GM21381 (cell line): ENCODE results near the gene ELF4.

ENCODE experiments used
- ATAC-seq: cut with Tn5 transposase; IDR thresholded peaks from one replicate; pipeline ENCODE4 v1.9.1; 2021; ENCODE audit warnings: mild to moderate bottlenecking, moderate library complexity; ENCODE audit not compliant: unreplicated experiment

ELF4 gene

DNA sequence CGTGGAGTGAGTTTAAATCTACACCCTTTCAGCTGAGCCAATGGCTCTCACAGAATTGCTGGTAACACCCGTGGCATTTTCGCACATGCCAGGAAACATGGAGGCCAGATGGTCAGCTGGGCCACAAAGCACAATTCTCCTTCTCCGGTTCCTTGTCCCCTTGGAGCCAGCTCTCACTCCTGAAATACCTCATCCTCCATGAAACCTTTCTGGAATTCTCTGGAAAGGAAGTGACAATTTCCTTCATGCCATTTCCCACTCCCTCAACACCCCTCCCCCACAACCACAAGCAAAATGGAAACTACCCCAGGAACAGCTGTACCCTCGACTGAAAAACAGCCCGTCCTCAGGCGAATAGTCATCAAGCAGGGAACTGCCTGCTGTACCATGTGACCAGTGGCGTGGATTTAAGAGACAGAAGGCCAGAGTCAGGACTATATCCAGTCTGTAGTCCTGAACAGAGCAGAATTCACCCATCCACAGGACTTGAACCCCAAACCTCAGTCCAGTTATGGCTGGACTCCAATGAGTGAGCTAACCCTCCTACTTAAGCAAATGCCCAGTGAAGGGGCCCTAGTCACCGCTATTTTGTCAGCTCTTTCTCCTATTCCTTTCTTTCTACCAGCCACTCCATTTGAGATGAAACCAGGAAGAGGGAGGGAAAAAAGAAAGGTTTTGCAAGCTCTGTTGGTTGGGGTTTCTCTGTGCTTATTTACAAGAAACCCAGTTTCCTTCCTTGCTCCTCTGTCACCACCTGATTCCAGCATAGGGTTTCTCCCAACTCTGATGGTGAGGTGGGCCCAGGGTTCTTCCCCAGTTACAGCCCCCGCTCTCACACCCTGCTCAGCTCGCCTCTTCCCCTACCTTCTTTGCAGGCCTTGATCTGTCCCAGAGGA is 24.5 kb downstream of the ELF4 start:
- ATAC-seq = no peak

DNA sequence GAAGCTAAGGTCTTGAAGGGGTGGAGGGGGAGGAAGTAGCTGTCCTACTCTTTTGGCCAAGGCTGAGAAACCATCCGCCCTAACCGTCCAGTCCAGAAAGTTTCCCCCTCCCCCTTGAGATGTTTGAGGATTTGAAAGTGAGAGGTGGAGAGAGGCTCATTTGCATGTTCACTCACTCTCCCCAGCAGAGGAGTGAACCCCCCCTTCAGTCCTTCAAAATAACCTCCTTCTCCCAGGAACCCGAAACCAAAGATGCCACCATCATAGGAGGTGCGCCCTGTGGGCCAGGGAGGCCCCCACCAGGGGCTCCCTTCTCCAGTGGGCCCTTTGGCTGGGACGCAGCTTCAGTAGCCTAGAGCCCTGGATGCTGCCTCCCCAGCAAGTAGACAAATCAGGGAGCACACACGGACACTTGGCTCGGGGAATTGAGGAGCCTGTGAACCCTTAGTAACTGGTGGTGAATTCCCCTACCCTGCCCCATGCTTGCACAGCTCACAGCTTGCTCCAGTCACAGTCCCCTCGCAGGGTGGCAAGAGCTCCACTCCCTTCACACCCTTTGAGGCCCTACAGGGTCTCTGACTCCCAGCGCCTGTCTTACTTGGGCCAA is 25.6 kb downstream of the ELF4 start:
- ATAC-seq = peak; percentile 35

DNA sequence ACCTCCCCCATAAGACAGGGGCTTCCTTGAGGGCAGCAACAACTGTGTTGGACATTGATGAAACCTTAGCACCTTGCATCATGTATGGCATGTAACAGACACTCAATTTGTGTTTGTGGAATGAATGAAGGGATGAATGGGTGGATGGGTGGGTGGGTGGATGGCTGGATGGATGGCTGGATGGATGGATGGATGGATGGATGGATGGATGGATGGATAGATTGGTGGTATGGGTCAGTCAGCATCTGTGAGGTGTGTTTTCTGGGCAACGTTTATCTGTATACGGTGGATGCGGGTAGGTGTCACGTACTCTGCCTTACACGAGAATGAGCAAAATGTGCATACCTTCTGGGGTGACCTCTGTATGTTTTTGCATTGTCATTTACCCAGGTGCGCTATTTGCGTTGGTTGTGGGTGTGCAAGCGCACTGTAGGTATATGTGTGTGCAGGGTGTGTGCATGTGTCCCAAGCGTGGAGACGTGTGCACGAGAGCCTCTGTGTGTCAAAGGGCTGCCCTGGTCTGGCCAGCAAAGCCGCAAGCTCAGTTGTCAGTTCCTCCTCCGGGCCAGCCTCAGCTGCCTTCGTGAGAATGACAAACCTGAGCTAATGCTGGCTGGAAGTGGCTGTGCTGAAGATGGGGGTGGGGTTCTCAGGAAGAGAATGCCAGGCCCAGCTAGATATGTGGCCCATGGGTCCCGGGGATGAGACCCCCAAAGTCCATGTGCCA is 26.5 kb downstream of the ELF4 start:
- peak; percentile 24 for ATAC-seq

DNA sequence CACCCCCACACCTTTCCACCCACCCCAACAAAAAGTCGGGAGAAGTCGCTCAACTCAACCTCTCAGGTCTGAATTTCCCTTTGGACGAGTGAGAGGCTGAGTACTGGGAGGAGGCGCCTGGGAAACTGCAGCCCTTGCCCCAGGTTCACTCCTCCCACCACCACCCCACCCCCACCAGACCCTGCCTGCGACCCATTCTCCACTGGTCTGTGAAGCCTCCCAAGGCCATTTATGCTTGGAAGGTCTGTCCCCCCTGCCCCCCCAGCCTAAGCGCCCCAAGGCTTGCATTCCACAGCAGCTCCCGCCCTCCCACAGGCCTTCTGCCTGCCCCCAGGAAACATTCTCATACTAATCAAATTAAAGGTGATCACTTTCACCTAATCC is 27.2 kb downstream of the ELF4 start:
- ATAC-seq = no peak

DNA sequence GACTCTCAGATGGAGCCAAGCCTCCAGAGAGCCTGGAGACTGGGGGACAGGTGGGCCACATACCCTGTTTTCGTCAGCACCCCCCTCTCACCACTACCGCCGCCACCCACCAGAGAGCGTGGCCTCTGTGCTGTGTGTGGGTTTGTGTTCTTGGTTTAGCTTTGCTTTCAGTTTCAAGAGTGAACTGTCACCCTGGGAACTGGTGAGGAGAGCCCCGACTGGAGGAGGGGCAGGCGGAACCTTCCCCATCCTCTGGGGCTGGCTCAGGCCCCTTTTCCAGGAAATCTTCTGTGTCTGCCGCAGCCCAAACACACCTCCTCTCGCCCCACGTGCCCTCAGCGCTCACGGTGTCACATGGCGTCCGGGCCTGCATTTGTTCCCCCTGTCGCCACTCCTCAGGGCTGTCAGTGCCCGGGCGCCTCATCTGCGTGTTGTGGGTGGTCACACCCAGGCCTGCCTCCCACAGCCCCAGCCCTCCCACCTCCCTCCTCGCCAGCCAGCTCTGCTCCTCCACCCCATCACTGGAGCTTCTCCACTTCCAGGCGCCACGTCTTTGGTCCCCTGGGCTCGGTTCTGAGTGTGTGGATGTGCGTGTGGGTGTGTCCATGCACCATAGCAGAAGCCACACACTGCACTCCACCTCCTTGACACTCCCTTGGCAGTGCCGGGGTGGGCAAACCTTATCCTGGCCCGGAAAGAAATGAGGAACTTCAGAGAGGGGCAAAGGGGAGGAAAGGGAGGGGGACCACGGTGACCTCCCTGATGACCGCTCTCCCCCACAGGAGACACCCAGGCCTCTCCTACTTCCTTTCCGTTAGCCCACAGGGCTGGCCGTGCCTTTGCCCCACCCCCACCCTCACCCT is 27.8 kb downstream of the ELF4 start:
- peak; percentile 53 for ATAC-seq

DNA sequence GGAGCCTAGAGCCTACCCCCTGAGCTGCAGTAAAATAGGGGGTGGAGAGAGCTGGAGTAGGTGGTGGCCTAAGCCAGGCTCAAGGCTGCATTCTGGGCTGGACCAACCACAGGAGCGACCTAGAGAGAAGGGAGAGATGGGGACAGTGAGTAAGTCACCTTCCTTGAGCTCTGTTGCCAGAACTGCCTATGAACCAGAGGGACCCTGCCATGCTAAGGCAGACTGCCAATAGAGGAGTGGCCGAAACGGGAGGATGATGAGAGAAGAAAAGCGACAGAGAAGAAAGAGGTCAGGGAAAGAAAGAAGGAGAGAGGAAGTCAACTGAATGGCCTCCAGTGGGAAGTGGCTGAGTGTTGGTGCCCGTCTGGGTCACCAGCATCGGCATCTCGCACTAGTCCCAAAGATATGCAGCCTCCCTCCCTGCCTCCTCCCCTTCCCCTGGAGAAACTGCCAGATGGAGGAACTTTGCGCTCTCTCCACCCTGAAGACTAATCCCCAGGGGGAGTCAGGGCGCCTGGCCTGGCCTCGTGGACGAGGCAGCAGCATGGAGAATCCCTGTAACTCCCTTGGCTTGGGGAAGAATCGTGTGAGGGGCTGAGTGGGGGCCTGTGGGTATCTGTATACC is 28.8 kb downstream of the ELF4 start:
- ATAC-seq = no peak

DNA sequence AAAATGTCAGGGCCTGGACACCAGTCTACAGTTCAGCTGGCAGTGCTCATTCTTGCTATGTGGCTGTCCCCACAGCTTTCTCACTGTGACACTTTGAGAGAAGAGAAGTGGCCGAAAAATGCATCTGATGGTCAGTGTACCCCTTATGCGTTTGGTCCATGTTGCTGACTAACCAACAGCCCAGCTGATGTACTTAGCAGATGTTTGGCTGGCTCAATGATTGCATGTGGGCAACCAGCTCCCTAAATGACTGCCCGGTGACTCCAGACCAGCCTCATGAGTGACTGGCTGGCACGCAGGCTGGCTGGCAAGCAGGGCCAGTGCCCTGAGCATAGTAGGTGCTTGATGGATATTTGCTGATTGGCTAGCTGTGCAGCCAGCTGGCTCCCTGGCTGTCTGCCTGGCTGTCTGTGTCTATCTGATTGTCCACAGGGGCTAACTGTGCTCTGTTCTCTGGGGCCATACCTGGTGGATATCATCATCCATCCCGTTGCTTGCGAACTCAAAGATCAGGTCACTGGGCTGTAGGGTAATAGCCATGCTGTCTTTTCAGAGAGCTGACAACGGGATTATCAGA is 29.4 kb downstream of the ELF4 start:
- no peak for ATAC-seq

DNA sequence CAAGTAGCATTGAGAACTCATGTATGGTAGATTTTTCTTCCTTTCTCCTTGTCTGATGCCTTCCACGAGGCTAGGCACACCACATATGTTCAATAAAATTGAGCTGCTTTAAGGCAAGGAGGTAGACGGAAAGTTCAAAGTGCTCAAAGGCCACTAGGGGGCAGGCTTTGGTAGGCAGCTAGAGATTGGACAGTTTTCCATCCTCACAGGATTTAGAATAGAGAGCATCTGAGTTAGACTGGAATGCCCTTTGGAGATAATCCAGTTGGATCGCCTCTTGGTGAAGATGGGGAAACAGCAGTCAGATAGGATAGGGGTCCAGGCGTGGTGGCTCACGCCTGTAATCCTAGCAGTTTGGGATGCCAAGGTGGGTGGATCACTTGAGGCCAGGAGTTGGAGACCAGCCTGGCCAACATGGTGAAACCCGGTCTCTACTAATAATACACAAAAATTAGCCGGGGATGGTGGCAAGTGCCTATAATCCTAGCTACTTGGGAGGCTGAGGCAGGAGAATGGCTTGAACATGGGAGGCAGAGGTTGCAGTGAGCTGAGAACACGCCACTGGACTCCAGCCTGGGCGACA is 30.4 kb downstream of the ELF4 start:
- ATAC-seq = no peak

DNA sequence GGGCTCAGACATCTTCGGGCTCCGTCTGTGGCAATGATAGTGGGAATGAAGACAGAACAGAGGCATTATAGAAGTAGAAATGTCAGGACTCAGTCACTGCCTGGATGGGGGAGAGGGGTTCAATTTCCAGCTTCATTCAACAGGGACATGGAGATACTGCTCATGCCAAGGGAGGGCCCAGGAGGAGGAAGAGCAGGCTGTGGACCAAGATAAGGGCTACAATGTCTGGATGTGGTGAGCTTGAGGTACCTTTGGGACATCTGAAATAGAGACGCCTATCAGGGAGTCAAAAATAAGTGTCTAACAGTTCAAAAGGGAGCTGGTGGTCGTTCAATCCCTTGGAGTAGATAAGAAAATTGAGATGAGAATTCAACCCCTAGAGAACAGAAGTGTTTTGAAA is 34.5 kb downstream of the ELF4 start:
- no peak for ATAC-seq

DNA sequence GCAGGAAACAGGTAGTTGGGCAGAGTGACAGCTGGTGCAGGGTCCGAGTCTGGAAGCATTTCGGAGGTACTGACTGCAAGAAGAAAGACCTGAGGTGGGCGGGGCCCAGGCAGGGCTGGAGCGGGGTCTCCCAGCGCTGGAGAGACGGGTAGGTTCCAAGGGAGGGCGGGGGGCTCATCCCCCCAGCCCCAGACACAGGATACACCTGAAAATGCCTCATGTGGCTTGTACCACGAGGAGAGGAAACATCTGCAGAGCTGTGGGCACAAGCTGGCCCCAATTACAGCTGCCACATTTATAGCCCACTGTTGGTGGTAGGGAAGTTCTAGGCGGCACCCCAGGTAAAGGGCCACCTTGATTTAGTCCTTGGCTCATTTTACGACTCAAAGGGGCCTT is 38.0 kb downstream of the ELF4 start:
- ATAC-seq = no peak

DNA sequence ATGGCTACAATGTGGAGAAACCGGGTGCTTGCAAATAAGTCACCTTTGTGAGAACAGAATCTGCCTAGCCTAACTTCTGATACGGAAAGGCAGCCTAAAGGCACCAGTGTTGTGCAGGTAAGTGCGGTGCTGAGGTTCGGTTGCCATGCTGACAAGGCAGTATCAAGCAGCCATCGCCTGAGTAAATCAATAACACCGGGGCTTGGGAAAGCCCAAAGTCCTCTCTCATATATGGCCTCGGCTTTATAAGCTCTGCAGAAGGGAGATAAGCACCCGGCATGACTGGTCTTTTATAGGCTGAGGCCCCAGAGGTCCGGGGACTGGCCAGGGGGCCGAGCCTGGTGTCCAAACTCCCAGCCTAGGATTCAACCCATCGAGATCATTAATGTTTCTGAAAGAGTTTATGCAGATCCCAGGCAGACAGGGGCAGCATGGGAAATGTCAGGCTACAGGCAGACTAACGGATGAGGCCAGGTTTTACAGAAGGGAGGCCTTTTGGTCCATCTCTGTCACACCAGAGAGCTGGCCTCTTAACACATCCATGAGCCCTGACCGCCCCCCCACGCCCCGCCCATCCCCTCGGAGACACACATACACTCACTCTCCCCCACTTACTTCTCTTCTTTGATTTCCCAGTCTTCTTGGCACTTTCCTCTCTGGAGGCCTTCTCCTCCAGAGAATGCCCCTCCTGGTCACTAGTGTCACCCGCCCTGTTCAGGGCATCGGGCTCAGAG is 38.5 kb downstream of the ELF4 start:
- ATAC-seq = no peak

DNA sequence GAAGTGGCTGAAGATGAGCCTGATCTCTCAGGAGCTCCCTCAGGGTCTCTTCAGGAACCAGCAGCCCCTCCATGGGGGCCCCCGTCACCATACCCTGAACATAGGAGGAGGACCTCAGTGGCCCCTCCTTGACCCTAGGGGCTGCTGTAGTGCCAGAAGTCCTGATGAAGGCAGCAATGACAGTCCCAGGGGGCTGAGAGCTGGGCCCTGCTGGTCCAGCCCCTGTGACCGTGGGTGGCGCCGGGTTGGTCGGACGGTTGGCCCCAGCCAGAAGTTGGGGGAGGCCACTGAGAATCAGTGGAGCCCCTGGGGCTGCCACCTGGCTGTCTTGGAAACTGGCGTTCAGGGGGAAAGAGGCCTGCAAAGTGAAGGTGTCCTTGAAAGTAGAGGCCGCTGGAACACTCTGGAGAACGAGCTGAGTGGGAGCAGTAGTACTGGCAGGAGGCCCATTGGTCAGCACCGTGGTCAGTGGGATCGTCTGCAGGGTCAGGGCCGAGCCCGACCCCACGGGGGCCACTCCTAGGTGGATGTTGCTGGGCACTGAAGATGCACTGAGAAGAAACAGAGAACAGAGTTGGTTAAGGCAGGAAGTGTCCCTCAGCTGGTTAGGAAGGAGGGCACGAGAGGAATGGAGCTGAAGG is 43.2 kb downstream of the ELF4 start:
- no peak for ATAC-seq

DNA sequence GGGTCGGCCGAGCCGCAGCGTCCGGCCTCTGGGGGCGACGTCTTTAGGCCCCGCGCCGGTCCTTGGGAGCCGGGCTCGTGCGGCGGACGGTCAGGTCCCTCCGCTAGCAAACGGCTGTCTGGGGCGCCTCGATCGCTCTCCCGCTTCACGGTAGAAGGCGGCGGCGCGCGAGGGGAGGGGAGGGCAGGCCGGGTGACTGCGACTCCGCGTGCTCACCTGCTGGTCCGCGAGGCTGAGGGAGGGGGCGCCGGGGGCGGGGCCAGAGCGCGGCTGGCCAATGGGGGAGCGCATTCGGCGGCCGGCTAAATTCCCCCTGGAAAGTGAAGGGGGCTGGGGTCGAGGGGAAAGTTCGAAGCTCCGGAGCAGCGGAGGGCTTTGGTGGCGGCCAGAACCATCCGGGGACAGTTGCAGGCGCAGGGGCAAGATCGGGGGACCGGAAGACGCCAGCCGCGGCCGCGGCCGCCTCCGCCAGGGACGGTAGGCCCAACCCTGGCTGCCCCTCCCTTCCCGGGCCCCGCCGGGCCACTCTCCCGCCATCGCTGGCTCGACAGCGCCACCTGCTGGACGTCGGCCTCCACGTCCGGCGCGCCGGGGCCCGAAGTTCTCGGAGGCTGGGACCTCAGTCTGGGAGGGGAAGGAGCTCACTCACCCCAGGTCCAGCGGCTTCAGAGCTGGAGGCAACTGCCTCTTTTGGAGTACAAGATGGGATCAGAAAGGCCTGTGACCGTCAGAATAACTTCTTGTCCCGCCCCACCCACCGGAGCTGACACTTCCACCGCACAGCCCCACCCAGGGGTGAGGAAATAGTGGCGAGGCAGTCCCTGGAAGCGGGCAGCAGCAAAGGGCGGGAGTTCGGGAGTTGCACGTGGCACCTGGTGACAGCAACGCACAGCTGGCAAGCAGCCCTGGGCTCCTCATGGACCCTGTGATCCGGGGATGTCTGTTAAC is 49.9 kb downstream of the ELF4 start:
- peak; percentile 91 for ATAC-seq

DNA sequence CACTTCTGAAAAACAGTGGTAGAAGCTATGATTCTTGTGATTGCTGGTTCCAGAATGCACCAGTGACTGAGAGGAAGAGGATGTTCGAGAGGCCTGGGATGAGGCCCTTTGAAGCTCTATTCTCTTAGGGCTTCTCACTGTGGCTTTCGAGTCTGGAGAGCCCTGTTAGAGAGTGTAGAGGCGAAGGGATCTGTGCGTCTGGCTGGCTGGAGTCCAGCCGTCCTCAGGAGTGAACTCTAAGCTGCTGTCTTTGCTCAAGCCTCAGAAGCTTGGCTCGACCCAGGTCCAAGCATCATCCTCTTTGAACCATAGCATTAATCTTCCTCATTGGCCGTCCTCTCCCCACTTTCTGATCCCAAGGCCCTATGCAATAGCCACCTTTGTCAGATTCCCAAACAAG is 51.6 kb downstream of the ELF4 start:
- ATAC-seq = no peak

DNA sequence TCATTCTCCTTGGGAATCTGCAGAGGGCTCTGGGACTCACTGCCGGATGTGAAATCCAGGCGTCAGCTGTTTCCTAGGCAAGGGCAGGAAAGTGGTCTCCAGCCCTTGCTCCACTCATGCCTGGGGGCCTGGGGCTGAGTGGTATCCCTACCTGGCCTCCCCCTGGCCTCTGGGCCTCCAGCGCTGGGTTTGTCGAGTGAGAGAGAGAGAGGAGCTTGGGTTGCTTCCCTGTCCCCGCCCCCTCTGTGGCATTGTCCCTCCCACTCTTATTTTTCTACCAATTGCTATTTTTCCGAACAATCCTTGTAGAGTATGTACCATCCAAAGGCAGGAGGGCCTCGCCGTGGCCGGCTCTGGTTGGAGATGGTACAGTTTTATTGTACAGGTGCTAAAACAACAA is 53.1 kb downstream of the ELF4 start:
- no peak for ATAC-seq

DNA sequence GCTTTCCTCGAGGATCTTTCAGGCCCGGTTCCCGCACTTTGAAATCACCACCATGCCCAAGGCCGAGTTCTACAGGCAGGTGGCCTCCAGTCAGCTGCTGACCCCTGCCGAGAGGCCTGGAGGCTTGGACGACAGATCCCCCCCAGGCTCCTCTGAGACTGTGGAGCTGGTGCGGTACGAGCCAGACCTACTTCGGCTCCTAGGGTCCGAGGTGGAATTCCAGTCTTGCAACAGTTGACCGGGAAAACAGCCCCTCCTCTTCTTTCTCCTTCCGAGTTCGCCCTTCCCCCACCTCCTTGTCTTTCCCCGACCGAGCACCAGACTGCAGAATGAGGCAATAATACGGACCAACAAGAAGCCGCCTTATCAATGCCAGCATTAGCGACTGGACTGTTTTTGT is 54.4 kb downstream of the ELF4 start:
- ATAC-seq = no peak

DNA sequence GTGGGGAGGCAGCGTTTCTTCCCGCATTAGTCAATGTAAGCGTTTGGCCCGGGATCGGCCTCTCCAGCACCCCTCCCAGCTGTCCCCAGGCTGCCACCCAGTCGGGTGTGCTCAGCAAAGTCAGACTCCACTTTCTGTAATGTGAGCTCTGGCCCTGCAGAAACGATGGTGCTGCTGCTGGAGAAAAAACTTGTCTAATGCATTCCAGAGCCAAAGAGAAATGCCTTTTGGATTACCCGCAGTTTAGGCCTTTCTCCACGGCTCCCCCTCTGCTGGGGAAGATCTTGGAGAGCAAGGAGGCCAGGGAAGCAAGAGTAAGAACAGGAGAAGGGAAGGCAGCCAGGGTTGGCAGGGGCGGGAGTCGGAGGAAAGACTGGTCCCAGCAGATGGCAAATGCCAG is 55.2 kb downstream of the ELF4 start:
- ATAC-seq = no peak

DNA sequence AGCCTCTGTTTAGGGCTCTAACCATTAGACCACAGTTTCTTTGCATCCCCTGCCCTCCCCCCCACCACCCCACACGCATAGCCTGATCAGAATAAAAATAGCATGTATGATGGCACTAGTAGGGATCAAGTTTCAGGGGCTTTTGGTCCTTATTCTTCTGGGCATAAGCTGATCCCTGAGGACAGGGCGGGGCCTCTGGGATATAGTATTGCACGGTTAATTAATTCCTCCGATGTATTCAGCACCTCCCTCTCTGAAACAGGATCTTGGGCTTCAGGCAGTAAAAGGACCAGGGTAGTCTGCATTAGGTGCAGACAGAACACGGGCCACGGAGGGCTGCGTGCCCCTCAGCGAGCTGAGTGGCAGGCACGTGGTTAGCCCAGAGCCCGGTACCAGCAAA is 57.1 kb downstream of the ELF4 start:
- no peak for ATAC-seq
